Measurements from ENCODE around the gene BTBD10. TPM values are rescaled to one million over a fixed set of nuclear protein-coding genes. Genes with fewer than 3 reads are reported as not detected.
A peak's percentile ranks its signal among the peaks of the same experiment; 100 is the strongest.

The BTBD10 gene
- total and polyA plus RNA-seq, 3 experiments from 2014 or later = 14.3 to 27.3 (median 24.1) TPM

DNA sequence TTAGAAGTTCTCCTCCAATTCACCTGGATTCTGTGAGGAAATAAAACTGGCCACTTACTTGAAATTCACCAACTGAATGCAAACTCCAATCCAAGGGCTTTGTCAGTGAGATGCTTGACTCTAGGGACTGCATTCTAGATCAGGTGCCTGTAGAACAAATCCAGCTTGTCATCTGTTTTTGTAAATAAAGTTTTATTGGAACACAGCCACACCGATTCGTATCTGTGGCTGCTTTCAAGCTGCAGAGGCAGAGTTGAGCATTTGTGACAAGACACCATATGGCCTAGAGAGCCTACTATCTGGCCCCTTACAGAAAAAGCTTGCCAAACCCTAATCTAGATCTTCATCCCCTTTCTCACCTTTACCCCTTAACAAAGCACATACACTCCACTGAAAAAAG, 82.3 kb downstream of the BTBD10 start:
- H3K27me3 Mint-ChIP-seq = no peaks in the 10 kb centered on the region
- H3K4me1 ChIP-seq (ENCODE audit: insufficient read depth, low read length) = no peaks in the 10 kb centered on the region
- H3K36me3 Mint-ChIP-seq = peaks cover 15 to 94% (median 33%) of the 10 kb centered on the region in 3 donors
- no peaks in the 10 kb centered on the region for H3K27me3 ChIP-seq (ENCODE audit: insufficient read depth, low read length, poor library complexity, severe bottlenecking)
- ChIA-PET CTCF (no interaction called here), POLR2A (no interaction called here)
- no peak overlapping the region for H3K4me3 ChIP-seq (ENCODE audit: low read length)
- H3K27ac ChIP-seq (ENCODE audit: low read depth, low read length) = no peak overlapping the region
- no peaks in the 10 kb centered on the region for H3K9me3 Mint-ChIP-seq
- no peaks in the 10 kb centered on the region for H3K9me3 ChIP-seq (ENCODE audit: low read length)
- H3K36me3 ChIP-seq (ENCODE audit: insufficient read depth, low read length) = peaks cover 47% of the 10 kb centered on the region
- peaks cover 0 to 5% (median 3%) of the 10 kb centered on the region in 3 donors for H3K4me1 Mint-ChIP-seq
- H3K4me3 Mint-ChIP-seq = no peak overlapping the region
- DNase-seq = no peak
- peak overlapping the region in 6 of 8 donors; percentile 1 to 78 (median 57) for H3K27ac Mint-ChIP-seq

DNA sequence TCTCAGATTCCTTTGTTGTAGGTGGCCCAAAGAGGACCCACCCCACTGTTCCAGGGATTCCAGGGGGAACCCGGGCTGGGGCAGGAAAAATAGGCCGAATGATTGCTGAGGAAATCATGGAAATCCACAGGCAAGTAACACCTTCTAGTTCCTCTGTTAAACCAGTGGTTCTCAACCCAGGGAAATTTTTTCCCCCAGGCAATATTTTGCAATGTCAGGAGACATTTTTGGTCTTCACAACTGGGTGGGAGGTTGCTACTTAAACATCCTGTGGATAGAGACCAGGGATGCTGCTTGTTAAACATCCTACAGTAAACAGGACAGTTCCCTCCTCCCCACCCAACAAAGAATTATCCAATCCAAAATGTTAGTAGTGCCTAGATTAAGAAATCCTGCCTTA, 84.7 kb downstream of the BTBD10 start:
- H3K36me3 Mint-ChIP-seq = peaks cover 15 to 76% (median 44%) of the 10 kb centered on the region in 3 donors
- POLR2A ChIA-PET = no interaction called here
- peaks cover 0 to 3% (median 0%) of the 10 kb centered on the region in 3 donors for H3K4me1 Mint-ChIP-seq
- CTCF ChIA-PET = no interaction called here
- H3K36me3 ChIP-seq (ENCODE audit: insufficient read depth, low read length) = peaks cover 64% of the 10 kb centered on the region
- no peaks in the 10 kb centered on the region for H3K9me3 Mint-ChIP-seq
- H3K4me1 ChIP-seq (ENCODE audit: insufficient read depth, low read length) = no peaks in the 10 kb centered on the region
- no peaks in the 10 kb centered on the region for H3K9me3 ChIP-seq (ENCODE audit: low read length)
- H3K4me3 ChIP-seq (ENCODE audit: low read length) = no peak overlapping the region
- no peaks in the 10 kb centered on the region for H3K27me3 ChIP-seq (ENCODE audit: insufficient read depth, low read length, poor library complexity, severe bottlenecking)
- H3K27ac ChIP-seq (ENCODE audit: low read depth, low read length) = no peak overlapping the region
- no peaks in the 10 kb centered on the region for H3K27me3 Mint-ChIP-seq
- no peak overlapping the region for H3K4me3 Mint-ChIP-seq
- H3K27ac Mint-ChIP-seq = peak overlapping the region in 2 of 8 donors; percentile 17 to 44
- DNase-seq = no peak

GRCh38 chr11:13376838-13377237, 86.2 kb downstream of the BTBD10 start:
- Mint-ChIP-seq H3K4me3 (no peak overlapping the region), H3K36me3 (peaks cover 15 to 61% (median 36%) of the 10 kb centered on the region in 3 donors), H3K4me1 (no peaks in the 10 kb centered on the region), H3K27me3 (no peaks in the 10 kb centered on the region), H3K9me3 (no peaks in the 10 kb centered on the region), H3K27ac (peak overlapping the region in 2 of 8 donors; percentile 10 to 44)
- Histone ChIP-seq H3K4me1 (ENCODE audit: insufficient read depth, low read length) (no peaks in the 10 kb centered on the region), H3K36me3 (ENCODE audit: insufficient read depth, low read length) (peaks cover 72% of the 10 kb centered on the region), H3K4me3 (ENCODE audit: low read length) (no peak overlapping the region), H3K9me3 (ENCODE audit: low read length) (no peaks in the 10 kb centered on the region), H3K27me3 (ENCODE audit: insufficient read depth, low read length, poor library complexity, severe bottlenecking) (no peaks in the 10 kb centered on the region), H3K27ac (ENCODE audit: low read depth, low read length) (no peak overlapping the region)
- ChIA-PET CTCF (no interaction called here), POLR2A (no interaction called here)
- no peak for DNase-seq

DNA sequence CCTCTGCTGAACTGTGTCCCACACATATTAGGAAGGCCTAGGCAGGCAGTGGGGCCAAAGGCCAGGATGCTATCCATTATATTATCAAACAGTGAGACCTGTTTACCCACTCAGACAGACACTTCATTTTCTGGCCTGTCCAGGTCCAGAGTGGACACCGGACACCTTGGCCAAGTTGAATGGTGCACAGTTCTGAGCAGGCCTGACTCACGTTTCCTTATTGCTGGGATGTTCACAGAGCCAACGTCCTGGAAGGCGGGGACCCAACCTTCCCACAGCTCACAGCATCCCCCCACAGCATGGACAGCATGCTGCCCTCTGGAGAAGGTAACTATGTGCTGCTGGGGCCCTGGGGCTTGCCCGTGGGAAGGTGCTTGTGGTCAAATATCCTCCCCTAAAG, 86.6 kb downstream of the BTBD10 start:
- Mint-ChIP-seq H3K9me3 (no peaks in the 10 kb centered on the region), H3K4me3 (no peak overlapping the region), H3K4me1 (no peaks in the 10 kb centered on the region), H3K36me3 (peaks cover 15 to 57% (median 35%) of the 10 kb centered on the region in 3 donors), H3K27me3 (no peaks in the 10 kb centered on the region), H3K27ac (peak overlapping the region in 3 of 8 donors; percentile 10 to 70 (median 44))
- Histone ChIP-seq H3K9me3 (ENCODE audit: low read length) (no peaks in the 10 kb centered on the region), H3K4me1 (ENCODE audit: insufficient read depth, low read length) (no peaks in the 10 kb centered on the region), H3K27ac (ENCODE audit: low read depth, low read length) (no peak overlapping the region), H3K4me3 (ENCODE audit: low read length) (no peak overlapping the region), H3K36me3 (ENCODE audit: insufficient read depth, low read length) (peaks cover 75% of the 10 kb centered on the region), H3K27me3 (ENCODE audit: insufficient read depth, low read length, poor library complexity, severe bottlenecking) (no peaks in the 10 kb centered on the region)
- POLR2A ChIA-PET = no interaction called here
- DNase-seq = no peak
- CTCF ChIA-PET = no interaction called here

DNA sequence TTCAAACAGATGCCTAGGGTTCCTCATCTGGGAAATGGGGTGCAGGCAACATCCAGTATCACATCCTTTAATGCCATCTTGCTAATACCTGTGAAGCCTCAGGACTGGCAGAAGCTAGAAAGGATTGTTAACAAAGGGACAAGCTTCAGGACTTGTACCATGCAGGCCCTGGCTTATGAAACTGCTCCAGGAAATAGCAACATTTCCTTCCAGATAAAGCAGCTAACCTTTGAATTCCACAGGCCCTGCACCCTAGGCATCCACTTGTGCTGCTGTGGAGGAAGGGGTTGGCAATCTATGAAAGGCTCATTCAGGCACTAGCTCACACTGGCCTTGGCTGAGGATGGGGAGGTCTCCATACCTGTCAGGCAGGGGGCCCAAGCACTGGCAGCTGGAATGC, 87.2 kb downstream of the BTBD10 start:
- no peaks in the 10 kb centered on the region for H3K9me3 ChIP-seq (ENCODE audit: low read length)
- peaks cover 75% of the 10 kb centered on the region for H3K36me3 ChIP-seq (ENCODE audit: insufficient read depth, low read length)
- POLR2A ChIA-PET = no interaction called here
- Mint-ChIP-seq H3K4me1 (no peaks in the 10 kb centered on the region), H3K27ac (no peak overlapping the region), H3K36me3 (peaks cover 15 to 51% (median 35%) of the 10 kb centered on the region in 3 donors), H3K9me3 (no peaks in the 10 kb centered on the region), H3K4me3 (no peak overlapping the region), H3K27me3 (no peaks in the 10 kb centered on the region)
- H3K27me3 ChIP-seq (ENCODE audit: insufficient read depth, low read length, poor library complexity, severe bottlenecking) = no peaks in the 10 kb centered on the region
- H3K4me1 ChIP-seq (ENCODE audit: insufficient read depth, low read length) = no peaks in the 10 kb centered on the region
- no peak for DNase-seq
- CTCF ChIA-PET = no interaction called here
- no peak overlapping the region for H3K27ac ChIP-seq (ENCODE audit: low read depth, low read length)
- no peak overlapping the region for H3K4me3 ChIP-seq (ENCODE audit: low read length)

GRCh38 chr11:13373216-13373615, 89.8 kb downstream of the BTBD10 start:
- H3K27me3 ChIP-seq (ENCODE audit: insufficient read depth, low read length, poor library complexity, severe bottlenecking) = no peaks in the 10 kb centered on the region
- no peaks in the 10 kb centered on the region for H3K4me1 ChIP-seq (ENCODE audit: insufficient read depth, low read length)
- no peak for DNase-seq
- Mint-ChIP-seq H3K4me3 (no peak overlapping the region), H3K27ac (peak overlapping the region in 3 of 8 donors; percentile 4 to 32 (median 24)), H3K27me3 (no peaks in the 10 kb centered on the region), H3K4me1 (no peaks in the 10 kb centered on the region), H3K9me3 (no peaks in the 10 kb centered on the region), H3K36me3 (peaks cover 11 to 30% (median 29%) of the 10 kb centered on the region in 3 donors)
- ChIA-PET CTCF (no interaction called here), POLR2A (no interaction called here)
- H3K4me3 ChIP-seq (ENCODE audit: low read length) = no peak overlapping the region
- H3K9me3 ChIP-seq (ENCODE audit: low read length) = no peaks in the 10 kb centered on the region
- peaks cover 80% of the 10 kb centered on the region for H3K36me3 ChIP-seq (ENCODE audit: insufficient read depth, low read length)
- H3K27ac ChIP-seq (ENCODE audit: low read depth, low read length) = no peak overlapping the region

DNA sequence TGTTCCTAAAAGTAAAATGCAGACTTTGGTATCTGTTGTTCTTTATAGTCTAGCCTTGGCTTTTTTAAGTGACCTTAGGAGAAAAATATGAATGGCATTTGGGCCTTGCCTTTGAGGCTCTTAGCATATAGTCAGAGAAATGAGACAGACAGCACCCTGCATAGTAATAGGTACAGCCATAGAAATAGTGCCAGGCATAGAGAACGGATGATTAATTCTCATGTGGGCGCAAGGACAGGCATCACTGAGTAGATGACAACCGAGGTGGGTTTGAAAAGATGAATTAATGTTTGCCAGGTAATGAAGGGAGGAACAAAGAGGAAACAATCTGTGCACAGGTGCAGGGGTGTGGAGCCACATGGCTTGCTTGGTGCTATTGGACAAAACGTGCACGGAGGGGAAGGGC, 95.0 kb downstream of the BTBD10 start:
- Histone ChIP-seq H3K27me3 (ENCODE audit: insufficient read depth, low read length, poor library complexity, severe bottlenecking) (no peaks in the 10 kb centered on the region), H3K36me3 (ENCODE audit: insufficient read depth, low read length) (peaks cover 79% of the 10 kb centered on the region), H3K9me3 (ENCODE audit: low read length) (no peaks in the 10 kb centered on the region), H3K4me3 (ENCODE audit: low read length) (no peak overlapping the region), H3K4me1 (ENCODE audit: insufficient read depth, low read length) (no peaks in the 10 kb centered on the region), H3K27ac (ENCODE audit: low read depth, low read length) (no peak overlapping the region)
- Mint-ChIP-seq H3K27ac (peak overlapping the region in 7 of 8 donors; percentile 4 to 88 (median 13)), H3K4me1 (no peaks in the 10 kb centered on the region), H3K27me3 (no peaks in the 10 kb centered on the region), H3K4me3 (no peak overlapping the region), H3K9me3 (no peaks in the 10 kb centered on the region), H3K36me3 (peaks cover 7 to 54% (median 21%) of the 10 kb centered on the region in 3 donors)
- ChIA-PET POLR2A (no interaction called here), CTCF (no interaction called here)
- DNase-seq = no peak

DNA sequence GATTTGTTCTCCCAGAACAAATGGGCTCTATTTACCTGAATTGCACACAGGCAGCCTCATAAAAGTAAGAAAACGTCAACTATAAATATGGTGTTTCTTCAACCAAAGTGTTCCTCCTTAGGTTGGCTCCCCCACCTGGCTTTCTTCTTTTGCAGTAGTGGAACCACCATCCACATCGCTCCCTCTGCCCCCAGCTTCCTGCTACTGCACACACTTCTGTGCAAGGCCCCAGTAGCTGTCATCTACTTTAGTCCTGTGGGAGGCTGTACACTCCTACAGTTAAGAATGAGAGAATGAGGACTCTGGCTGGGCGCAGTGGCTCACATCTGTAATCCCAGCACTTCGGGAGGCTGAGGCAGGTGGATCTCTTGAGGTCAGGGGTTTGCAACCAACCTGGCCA, 95.9 kb downstream of the BTBD10 start:
- Mint-ChIP-seq H3K27ac (peak overlapping the region in 2 of 8 donors; percentile 22 to 33), H3K4me3 (no peak overlapping the region), H3K9me3 (no peaks in the 10 kb centered on the region), H3K27me3 (no peaks in the 10 kb centered on the region), H3K4me1 (no peaks in the 10 kb centered on the region), H3K36me3 (peaks cover 7 to 62% (median 21%) of the 10 kb centered on the region in 3 donors)
- ChIA-PET POLR2A (no interaction called here), CTCF (interaction anchor here (0.7 kb wide), 1 partner anchor 1723 kb away, joined by 3 read pairs; no protein-coding TSS in a partner anchor)
- DNase-seq = no peak
- H3K4me1 ChIP-seq (ENCODE audit: insufficient read depth, low read length) = no peaks in the 10 kb centered on the region
- H3K27me3 ChIP-seq (ENCODE audit: insufficient read depth, low read length, poor library complexity, severe bottlenecking) = no peaks in the 10 kb centered on the region
- H3K36me3 ChIP-seq (ENCODE audit: insufficient read depth, low read length) = peaks cover 76% of the 10 kb centered on the region
- no peak overlapping the region for H3K4me3 ChIP-seq (ENCODE audit: low read length)
- no peak overlapping the region for H3K27ac ChIP-seq (ENCODE audit: low read depth, low read length)
- H3K9me3 ChIP-seq (ENCODE audit: low read length) = no peaks in the 10 kb centered on the region
